Activated naive CD4-positive, alpha-beta T cell treated with anti-CD3 and anti-CD28 coated beads, Interleukin-2, amount 50 U/mL, for 24 hours (primary cell): ENCODE results near the gene RNF112.
"Not testable (repeated sequence)": the region's sequence is repeated elsewhere in the genome, so short reads cannot be mapped to it uniquely, and the experiment has no call there.

Experiments used
- H3K27ac Mint-ChIP-seq: one replicate; pipeline ENCODE4 v1.8.0; 2021; ENCODE audit warnings: mild to moderate bottlenecking, mixed read lengths
- H3K27me3 Mint-ChIP-seq: one replicate; pipeline ENCODE4 v1.8.0; 2021; ENCODE audit warnings: mixed read lengths
- H3K36me3 Mint-ChIP-seq: one replicate; pipeline ENCODE4 v1.8.0; 2021; ENCODE audit warnings: mixed read lengths
- H3K4me1 Mint-ChIP-seq: one replicate; pipeline ENCODE4 v1.8.0; 2021; ENCODE audit warnings: mixed read lengths
- H3K4me3 Mint-ChIP-seq: one replicate; pipeline ENCODE4 v1.8.0; 2021; ENCODE audit warnings: mild to moderate bottlenecking, mixed read lengths
- H3K9me3 Mint-ChIP-seq: one replicate; pipeline ENCODE4 v1.8.0; 2021; ENCODE audit warnings: mixed read lengths

RNF112 gene

DNA sequence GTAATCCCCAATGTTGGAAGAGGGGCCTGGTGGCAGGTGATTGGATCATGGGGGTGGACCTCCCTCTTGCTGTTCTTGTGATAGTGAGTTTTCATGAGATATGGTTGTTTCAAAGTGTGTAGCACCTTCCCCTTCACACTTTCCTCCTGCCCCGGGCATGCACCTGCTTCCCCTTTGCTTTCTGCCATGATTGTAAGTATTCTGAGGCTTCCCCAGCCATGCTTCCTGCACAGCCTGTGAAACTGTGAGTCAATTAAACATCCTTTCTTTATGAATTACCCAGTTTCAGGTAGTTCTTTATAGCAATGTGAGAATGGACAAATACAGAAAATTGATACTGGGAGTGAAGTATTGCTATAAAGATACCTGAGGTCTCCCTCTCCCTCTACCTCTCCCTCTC is 29.4 kb downstream of the RNF112 start:
- Mint-ChIP-seq H3K36me3 (peaks cover 6% of the 10 kb centered on the region), H3K27ac (no peak overlapping the region)

DNA sequence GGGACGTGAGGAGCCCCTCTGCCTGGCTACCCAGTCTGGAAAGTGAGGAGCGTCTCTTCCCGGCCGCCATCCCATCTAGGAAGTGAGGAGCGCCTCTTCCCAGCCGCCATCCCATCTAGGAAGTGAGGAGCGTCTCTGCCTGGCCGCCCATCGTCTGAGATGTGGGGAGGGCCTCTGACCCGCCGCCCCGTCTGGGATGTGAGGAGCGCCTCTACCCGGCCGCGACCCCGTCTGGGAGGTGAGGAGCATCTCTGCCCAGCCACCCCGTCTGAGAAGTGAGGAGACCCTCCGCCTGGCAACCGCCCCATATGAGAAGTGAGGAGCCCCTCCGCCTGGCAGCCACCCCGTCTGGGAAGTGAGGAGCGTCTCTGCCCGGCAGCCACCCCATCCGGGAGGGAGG is 30.3 kb downstream of the RNF112 start:
- not testable (repeated sequence) for H3K27me3 Mint-ChIP-seq, H3K4me3 Mint-ChIP-seq, H3K4me1 Mint-ChIP-seq, H3K9me3 Mint-ChIP-seq, H3K27ac Mint-ChIP-seq, H3K36me3 Mint-ChIP-seq

More for the DNA sequence above, 29.4 kb downstream of the RNF112 start:
- no peaks in the 10 kb centered on the region for H3K27me3 Mint-ChIP-seq
- H3K4me3 Mint-ChIP-seq = no peak overlapping the region
- peaks cover 6% of the 10 kb centered on the region for H3K9me3 Mint-ChIP-seq
- no peaks in the 10 kb centered on the region for H3K4me1 Mint-ChIP-seq

DNA sequence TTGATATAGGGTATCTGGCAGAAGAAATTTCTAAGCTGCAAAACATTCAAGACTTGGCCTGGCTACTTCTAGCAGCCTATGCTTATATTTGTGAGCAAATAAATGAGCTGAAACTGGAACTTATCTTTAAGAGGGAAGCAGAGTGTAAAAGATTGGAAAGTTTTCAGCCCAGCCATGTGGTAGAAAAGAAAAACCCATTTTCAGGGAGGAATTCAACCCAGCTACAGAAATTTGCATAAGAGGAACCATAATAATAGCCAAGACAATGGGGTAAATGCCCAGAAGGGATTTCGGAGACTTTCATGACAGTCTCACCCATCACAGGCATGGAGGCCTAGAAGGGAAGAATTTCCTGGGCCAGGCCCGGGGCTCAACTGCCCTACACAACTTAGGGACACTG is 31.7 kb downstream of the RNF112 start:
- Mint-ChIP-seq H3K27ac (no peak overlapping the region), H3K27me3 (peaks cover 4% of the 10 kb centered on the region), H3K9me3 (peaks cover 10% of the 10 kb centered on the region), H3K4me1 (no peaks in the 10 kb centered on the region), H3K4me3 (no peak overlapping the region), H3K36me3 (peaks cover 9% of the 10 kb centered on the region)

DNA sequence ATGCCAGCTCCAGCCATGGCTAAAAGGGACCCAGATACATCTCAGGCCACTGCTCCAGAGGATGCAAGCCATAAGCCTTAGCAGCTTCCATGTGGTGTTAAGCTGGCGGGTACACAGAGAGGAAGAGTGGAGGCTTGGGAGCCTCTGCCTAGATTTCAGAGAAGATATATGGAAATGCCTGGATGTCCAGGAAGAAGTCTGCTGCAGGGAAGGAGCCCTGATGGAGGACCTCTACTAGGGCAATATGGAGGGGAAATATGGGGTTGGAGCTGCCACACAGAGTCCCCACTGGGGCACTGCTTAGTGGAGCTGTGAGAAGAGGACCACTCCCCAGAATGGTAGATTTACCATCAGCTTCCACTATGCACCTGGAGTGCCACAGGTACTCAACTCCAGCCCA is 32.1 kb downstream of the RNF112 start:
- Mint-ChIP-seq H3K9me3 (peaks cover 10% of the 10 kb centered on the region), H3K27ac (no peak overlapping the region), H3K4me3 (no peak overlapping the region), H3K36me3 (peaks cover 9% of the 10 kb centered on the region), H3K27me3 (peaks cover 4% of the 10 kb centered on the region), H3K4me1 (no peaks in the 10 kb centered on the region)

DNA sequence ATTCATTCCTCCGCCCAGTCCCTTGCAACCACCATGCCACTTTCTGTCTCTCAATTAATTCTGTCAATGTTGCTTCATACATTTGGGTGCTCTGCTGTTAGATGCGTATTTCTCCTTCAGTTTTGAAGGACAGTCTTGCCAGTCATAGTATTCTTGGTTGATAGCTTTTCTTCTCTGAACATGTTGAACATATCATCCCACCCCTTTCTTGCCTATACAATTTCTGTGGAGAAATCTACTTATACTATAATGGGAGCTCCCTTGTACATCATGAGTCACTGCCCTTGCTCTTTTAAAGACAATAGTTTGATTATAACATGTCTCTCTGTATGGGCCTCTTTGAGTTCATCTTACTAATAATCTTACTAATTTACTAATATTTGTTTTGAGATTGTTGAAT is 34.1 kb downstream of the RNF112 start:
- peaks cover 4% of the 10 kb centered on the region for H3K27me3 Mint-ChIP-seq
- no peaks in the 10 kb centered on the region for H3K4me1 Mint-ChIP-seq
- H3K4me3 Mint-ChIP-seq = no peak overlapping the region
- H3K36me3 Mint-ChIP-seq = peaks cover 9% of the 10 kb centered on the region
- peaks cover 10% of the 10 kb centered on the region for H3K9me3 Mint-ChIP-seq
- H3K27ac Mint-ChIP-seq = no peak overlapping the region

DNA sequence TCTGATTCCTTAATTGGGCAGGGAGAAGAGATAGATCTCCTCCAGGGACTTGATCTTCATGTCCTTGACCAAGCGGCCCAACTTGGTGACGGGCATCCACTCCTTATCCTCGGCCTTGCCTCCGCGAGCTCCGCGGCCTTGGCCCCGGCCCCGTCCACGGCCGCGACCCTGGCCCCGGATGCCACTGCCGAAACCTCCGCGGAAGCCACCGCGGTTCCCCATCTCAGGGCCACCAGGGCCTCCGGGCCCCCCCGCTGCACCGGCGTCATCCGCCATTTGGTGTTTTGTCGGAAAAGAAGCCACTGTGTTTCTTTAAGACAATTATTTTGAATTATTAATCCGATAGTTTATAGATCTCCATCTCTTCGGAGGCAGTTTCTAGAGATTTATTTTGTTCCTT is 35.5 kb downstream of the RNF112 start:
- not testable (repeated sequence) for H3K36me3 Mint-ChIP-seq, H3K4me3 Mint-ChIP-seq, H3K27me3 Mint-ChIP-seq, H3K27ac Mint-ChIP-seq, H3K4me1 Mint-ChIP-seq, H3K9me3 Mint-ChIP-seq

DNA sequence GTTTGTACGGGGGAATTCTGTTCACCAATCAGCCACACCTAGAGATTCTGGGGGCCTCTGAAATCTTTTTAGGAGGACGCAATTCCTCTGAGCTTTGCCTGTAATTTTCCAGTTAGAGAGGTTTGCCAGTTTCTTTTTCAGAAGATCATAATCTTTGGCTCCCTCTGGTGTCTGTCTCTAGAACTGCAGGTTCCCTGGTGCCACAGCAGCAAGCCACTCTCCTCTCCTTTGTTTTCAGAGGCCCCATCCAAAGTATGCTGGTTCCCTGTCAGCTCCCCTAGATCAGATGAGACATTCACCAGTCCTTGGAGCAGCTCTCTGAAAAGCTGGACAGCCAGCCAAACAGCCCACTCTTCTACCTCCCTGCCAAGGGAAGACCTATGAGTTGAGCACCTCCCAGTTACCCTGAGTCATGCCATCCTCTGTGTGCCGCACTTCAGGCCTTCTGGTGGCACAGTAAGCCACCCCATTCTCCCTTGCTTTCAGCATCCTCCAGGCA is 36.1 kb downstream of the RNF112 start:
- Mint-ChIP-seq H3K9me3 (peaks cover 10% of the 10 kb centered on the region), H3K4me1 (no peaks in the 10 kb centered on the region), H3K36me3 (peaks cover 9% of the 10 kb centered on the region), H3K27me3 (peaks cover 4% of the 10 kb centered on the region), H3K4me3 (no peak overlapping the region), H3K27ac (peak overlapping the region; percentile 19)

DNA sequence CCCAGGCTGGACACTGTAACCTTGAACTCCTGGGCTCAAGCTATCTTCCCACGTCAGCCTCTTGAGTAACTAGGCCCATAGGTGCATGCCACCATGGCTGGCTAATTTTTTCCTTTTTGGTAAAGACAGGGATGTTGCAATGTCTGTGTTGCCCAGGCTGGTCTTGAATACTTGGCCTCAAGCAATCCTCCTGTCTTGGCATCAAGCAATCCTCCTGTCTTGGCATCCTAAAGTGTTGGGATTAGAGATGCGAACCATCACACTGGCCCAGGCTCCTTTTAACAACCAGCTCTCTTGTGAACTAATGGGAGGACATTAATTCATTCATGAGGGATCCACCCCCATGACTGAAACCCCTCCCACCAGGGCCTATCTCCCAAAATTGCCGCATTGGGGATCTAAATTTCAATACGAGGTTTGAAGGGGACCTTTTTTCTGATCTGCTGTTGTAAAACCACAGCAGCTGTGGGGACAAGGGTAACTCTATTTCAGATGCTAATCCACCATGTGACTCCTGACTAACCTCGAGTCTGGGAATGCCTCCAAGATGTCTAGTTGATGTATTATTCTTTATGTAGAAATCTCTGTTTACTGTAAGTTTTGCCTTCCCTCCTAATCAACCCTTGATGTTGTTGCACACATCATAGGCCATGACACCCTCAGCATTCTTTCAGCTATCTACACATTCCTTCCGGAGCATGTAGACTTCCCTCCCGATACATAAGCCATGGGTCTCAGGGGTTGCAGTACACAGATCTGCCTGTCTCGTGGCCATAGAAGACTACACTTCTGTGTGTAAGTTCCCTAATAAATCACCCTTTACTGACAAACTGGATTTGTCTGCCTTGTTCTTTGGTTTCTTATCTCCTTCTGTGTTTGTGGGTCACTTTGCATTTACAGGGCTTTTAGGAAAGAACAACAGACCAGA is 37.6 kb downstream of the RNF112 start:
- Mint-ChIP-seq H3K4me3 (no peak overlapping the region), H3K27ac (peak overlapping the region; percentile 5), H3K9me3 (peaks cover 10% of the 10 kb centered on the region), H3K4me1 (no peaks in the 10 kb centered on the region), H3K27me3 (peaks cover 4% of the 10 kb centered on the region), H3K36me3 (peaks cover 8% of the 10 kb centered on the region)

DNA sequence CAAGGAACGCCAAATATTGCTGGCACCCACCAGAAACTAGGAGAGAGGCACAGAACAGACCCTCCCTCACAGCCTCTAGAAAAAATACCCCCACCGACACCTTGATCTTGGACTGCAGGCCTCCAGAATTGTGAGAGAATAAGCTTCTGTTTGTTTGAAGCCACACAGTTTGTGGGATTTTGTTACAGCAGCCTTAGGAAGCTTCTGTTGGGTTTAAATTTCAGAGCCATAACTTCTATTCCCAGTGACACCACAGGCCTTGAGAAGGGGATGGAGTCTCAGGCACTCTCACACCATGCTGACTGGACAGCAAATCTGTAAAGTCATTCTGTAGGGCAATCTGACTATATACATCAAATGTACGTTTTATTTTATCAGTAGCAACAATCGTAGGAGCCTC is 38.6 kb downstream of the RNF112 start:
- H3K4me1 Mint-ChIP-seq = no peaks in the 10 kb centered on the region
- no peak overlapping the region for H3K27ac Mint-ChIP-seq
- H3K4me3 Mint-ChIP-seq = no peak overlapping the region
- H3K27me3 Mint-ChIP-seq = peaks cover 4% of the 10 kb centered on the region
- peaks cover 10% of the 10 kb centered on the region for H3K9me3 Mint-ChIP-seq
- H3K36me3 Mint-ChIP-seq = peaks cover 6% of the 10 kb centered on the region

DNA sequence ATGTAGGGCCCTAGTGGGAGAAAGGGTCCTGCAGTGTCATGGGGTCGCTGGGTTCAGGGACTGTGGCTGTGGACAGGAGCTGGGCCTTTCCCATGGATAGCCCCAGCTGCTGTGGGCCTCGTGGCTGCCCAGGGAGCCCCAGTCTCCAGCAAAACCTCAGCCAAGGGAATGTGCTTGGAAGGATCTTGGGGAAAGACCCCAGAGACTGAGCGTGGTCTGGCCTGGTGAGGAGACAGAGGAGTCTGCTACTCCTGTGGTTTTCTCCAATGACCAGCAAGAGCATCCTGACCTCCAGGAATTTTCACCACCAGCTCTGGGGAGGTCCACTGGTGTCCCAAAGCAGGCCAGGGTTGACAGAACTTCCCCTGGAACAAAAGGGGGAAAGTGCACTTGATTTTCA is 42.3 kb downstream of the RNF112 start:
- H3K27ac Mint-ChIP-seq = no peak overlapping the region

DNA sequence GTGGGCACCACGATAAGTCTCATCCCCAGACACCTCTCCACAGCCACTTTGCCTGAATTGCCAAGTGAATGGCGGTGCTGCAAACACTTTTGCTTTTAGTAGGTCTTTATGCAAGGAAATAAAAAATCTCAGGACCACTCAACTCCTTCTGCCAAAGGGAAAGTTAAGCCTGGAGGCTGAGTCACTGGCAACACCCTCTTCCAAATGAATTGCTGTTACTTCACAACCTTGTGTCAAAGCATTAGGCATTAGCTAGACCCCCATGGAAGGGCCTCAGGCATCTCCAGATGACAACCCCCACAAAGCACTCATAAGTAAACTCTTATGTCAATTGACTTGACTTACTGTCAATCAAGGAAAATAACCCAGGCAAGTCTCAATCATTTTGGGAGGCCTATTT is 43.0 kb downstream of the RNF112 start:
- H3K27me3 Mint-ChIP-seq = no peaks in the 10 kb centered on the region
- no peak overlapping the region for H3K4me3 Mint-ChIP-seq
- no peaks in the 10 kb centered on the region for H3K36me3 Mint-ChIP-seq
- H3K4me1 Mint-ChIP-seq = peaks cover 11% of the 10 kb centered on the region
- no peaks in the 10 kb centered on the region for H3K9me3 Mint-ChIP-seq
- H3K27ac Mint-ChIP-seq = no peak overlapping the region

More for the DNA sequence above, 42.3 kb downstream of the RNF112 start:
- Mint-ChIP-seq H3K27me3 (no peaks in the 10 kb centered on the region), H3K4me3 (no peak overlapping the region), H3K9me3 (no peaks in the 10 kb centered on the region), H3K4me1 (peaks cover 7% of the 10 kb centered on the region), H3K36me3 (no peaks in the 10 kb centered on the region)

DNA sequence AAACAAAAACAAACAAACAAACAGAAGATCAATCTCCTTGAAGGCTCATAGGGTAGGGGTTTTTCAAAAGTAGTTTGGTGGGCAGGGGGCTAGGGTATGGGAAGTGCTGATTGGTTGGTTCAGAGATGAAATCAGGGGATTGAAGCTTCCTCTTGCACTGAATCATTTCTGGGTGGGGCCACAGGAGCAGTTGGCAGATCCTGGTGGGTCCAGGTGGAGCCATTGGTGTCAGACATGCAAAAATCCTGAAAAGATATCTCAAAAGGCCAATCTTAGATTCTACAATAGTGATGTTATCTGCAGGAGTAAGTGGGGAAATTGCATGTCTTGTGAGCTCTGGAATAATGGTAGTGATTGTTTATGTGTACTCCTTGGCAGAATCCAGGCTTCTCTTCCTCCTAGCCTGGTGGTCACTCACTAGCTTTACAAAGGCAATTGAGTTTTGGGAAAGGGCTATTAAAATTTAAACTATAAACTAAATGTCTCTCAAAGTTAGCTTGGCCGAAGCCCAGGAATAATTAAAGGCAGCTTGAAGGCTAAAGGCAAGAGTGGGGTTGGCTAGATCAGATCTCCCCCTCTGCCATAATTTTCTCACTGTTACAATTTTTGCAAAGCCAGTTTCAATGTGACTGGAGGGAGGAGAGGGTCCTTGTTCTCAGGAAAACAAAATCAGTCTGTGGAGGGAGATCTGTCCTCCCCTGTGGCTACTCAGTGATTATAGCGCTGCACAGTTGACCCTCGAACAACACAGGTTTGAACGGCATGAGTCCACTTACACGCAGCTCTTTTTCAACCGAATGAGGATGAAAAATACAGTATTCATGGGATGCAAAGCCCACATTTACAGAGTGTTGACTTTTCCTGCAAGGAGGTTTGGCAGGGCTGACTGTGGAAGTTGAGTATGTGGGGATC is 45.2 kb downstream of the RNF112 start:
- H3K36me3 Mint-ChIP-seq = no peaks in the 10 kb centered on the region
- no peak overlapping the region for H3K4me3 Mint-ChIP-seq
- H3K27me3 Mint-ChIP-seq = no peaks in the 10 kb centered on the region
- no peaks in the 10 kb centered on the region for H3K9me3 Mint-ChIP-seq
- H3K27ac Mint-ChIP-seq = no peak overlapping the region
- peaks cover 24% of the 10 kb centered on the region for H3K4me1 Mint-ChIP-seq

DNA sequence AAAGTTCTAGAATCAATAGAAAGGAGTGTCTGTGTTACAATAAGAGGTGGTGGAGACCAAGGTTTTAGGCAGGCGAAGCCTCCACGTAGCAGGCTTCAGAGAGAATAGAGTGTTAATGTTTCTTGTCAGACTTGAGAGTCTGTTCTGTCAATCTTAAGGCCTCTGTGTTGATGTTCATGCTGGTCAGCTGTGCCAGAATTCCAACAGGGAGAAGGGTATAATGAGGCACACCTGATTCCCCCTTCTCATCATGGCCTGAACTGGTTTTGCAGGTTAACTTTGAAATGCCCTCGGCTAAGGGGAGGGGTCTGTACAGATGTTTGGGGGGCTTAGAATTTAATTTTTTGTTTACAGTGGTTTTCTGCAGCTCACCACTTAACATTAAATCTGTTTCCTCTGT is 46.0 kb downstream of the RNF112 start:
- Mint-ChIP-seq H3K27ac (peak overlapping the region; percentile 47), H3K9me3 (no peaks in the 10 kb centered on the region), H3K4me1 (peaks cover 29% of the 10 kb centered on the region), H3K27me3 (no peaks in the 10 kb centered on the region), H3K4me3 (no peak overlapping the region), H3K36me3 (no peaks in the 10 kb centered on the region)

DNA sequence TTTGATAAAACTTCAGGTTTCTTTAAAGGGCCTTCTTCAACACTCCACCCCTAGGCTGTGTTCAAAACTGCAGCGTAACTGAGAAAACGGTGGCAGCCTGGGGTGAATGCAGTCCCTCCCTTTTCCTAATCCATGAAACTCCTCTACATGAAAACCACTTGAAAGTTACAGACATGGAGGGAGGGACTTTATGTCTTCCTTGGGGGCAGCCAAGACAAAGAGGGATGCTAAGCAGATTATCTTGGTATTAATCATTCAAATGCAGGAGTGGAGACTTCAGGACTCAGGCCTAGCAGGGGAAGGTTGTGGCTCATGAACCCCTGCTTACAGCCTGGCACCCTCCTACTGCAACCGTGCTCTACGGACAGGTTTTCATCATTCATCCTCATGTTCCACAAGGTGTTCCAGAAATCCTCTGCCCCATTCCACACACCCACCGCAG is 46.8 kb downstream of the RNF112 start:
- no peaks in the 10 kb centered on the region for H3K36me3 Mint-ChIP-seq
- H3K4me3 Mint-ChIP-seq = no peak overlapping the region
- peaks cover 35% of the 10 kb centered on the region for H3K4me1 Mint-ChIP-seq
- H3K9me3 Mint-ChIP-seq = no peaks in the 10 kb centered on the region
- H3K27ac Mint-ChIP-seq = no peak overlapping the region
- no peaks in the 10 kb centered on the region for H3K27me3 Mint-ChIP-seq

DNA sequence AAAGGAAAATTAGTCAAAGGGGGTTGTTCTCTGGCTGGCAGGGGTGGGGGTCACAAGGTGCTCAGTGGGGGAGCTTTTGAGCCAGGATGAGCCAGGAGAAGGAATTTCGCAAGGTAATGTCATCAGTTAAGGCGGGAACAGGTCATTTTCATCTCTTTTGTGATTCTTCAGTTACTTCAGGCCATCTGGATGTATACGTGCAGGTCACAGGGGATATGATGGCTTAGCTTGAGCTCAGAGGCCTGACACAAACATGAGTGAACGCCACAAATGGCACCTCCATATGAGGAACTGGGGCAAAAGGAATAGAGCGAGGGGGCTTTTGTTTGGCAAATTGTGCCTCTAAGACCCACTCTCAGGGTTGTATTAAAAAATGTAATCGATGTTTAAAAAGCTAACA is 47.4 kb downstream of the RNF112 start:
- not testable (repeated sequence) for H3K27ac Mint-ChIP-seq, H3K9me3 Mint-ChIP-seq, H3K27me3 Mint-ChIP-seq, H3K4me3 Mint-ChIP-seq, H3K36me3 Mint-ChIP-seq
- H3K4me1 Mint-ChIP-seq = peaks cover 41% of the 10 kb centered on the region
